SIG-M5 (cell line): Measurements from ENCODE around the gene SLC35E3.

Experiments used
- DNase-seq: peaks from one replicate; lab custom pipeline; 2025; lab: John Stamatoyannopoulos, UW

SLC35E3 gene

GRCh38 chr12:68771223-68771925 is 25.4 kb downstream of the SLC35E3 start:
- no peak for DNase-seq

GRCh38 chr12:68772714-68773113 is 26.7 kb downstream of the SLC35E3 start:
- DNase-seq: no peak

GRCh38 chr12:68773582-68773981 is 27.6 kb downstream of the SLC35E3 start:
- DNase-seq: no peak

- no peak for DNase-seq
Observed at GRCh38 chr12:68775121-68775630, 29.2 kb downstream of the SLC35E3 start.

GRCh38 chr12:68776976-68777610 is 31.1 kb downstream of the SLC35E3 start:
- no peak for DNase-seq

- DNase-seq: no peak
Observed at GRCh38 chr12:68779280-68779679, 33.3 kb downstream of the SLC35E3 start.

GRCh38 chr12:68780731-68781130 is 34.8 kb downstream of the SLC35E3 start:
- no peak for DNase-seq

GRCh38 chr12:68781728-68782127 is 35.8 kb downstream of the SLC35E3 start:
- DNase-seq: no peak

GRCh38 chr12:68784015-68784414 is 38.0 kb downstream of the SLC35E3 start:
- DNase-seq: peak; percentile 83

- DNase-seq: no peak
Observed at GRCh38 chr12:68785358-68785757, 39.4 kb downstream of the SLC35E3 start.

GRCh38 chr12:68785823-68786222 is 39.8 kb downstream of the SLC35E3 start:
- DNase-seq: no peak

- no peak for DNase-seq
Observed at GRCh38 chr12:68786929-68787328, 41.0 kb downstream of the SLC35E3 start.

GRCh38 chr12:68788554-68789143 is 42.7 kb downstream of the SLC35E3 start:
- no peak for DNase-seq

- no peak for DNase-seq
Observed at GRCh38 chr12:68789144-68789878, 43.3 kb downstream of the SLC35E3 start.

GRCh38 chr12:68790081-68790951 is 44.3 kb downstream of the SLC35E3 start:
- DNase-seq: no peak

- no peak for DNase-seq
Observed at GRCh38 chr12:68790952-68791234, 44.9 kb downstream of the SLC35E3 start.

GRCh38 chr12:68791897-68792481 is 46.0 kb downstream of the SLC35E3 start:
- no peak for DNase-seq

GRCh38 chr12:68792952-68793351 is 47.0 kb downstream of the SLC35E3 start:
- no peak for DNase-seq

GRCh38 chr12:68793436-68793835 is 47.5 kb downstream of the SLC35E3 start:
- DNase-seq: no peak

GRCh38 chr12:68793975-68794652 is 48.1 kb downstream of the SLC35E3 start:
- no peak for DNase-seq
